Right lobe of liver (tissue), 6 donors: ENCODE data around the gene ZNF142. TPM values are rescaled to one million over a fixed set of nuclear protein-coding genes. Genes with fewer than 3 reads are reported as not detected.

Experiments used
- ATAC-seq, 4 donors: fragments of 200-7000 bp; cut with Tn5 transposase; one replicate each; pipeline ENCODE4 v1.9.1; 2020; ENCODE audit warnings: mild to moderate bottlenecking in 4 of 4, moderate library complexity in 4 of 4
- DNase-seq, 3 donors: peaks; one replicate each; pipeline ENCODE4 v3.0.0-alpha.2; 2020
- H3K27ac ChIP-seq, 3 donors: fragments of 200-600 bp; one replicate each; pipeline ENCODE4 v1.8.0; 2022
- H3K27me3 ChIP-seq, 2 donors: fragments of 200-600 bp; one replicate each; pipeline ENCODE4 v1.8.0; 2022
- H3K36me3 ChIP-seq, 4 donors: fragments of 200-600 bp; sonication (generic) in 1 of 4; one replicate each; pipeline versions ENCODE4 v1.5.1 to v1.8.0; 2017 to 2022; ENCODE audit warnings: control low read depth in 1 of 4
- H3K4me1 ChIP-seq, 4 donors: fragments of 200-600 bp; sonication (generic) in 1 of 4; one replicate each; pipeline versions ENCODE4 v1.5.1 to v1.8.0; 2017 to 2022; ENCODE audit warnings: control low read depth in 1 of 4
- H3K4me3 ChIP-seq, 3 donors: fragments of 200-600 bp; one replicate each; pipeline ENCODE4 v1.8.0; 2022
- H3K9me3 ChIP-seq, 4 donors: fragments of 200-600 bp; sonication (generic) in 1 of 4; one replicate each; pipeline versions ENCODE4 v1.5.1 to v1.8.0; 2017 to 2022; ENCODE audit warnings: control low read depth in 1 of 4
- CTCF ChIP-seq, 4 donors: fragments of 200-600 bp in 3 of 4; fragments of 450-650 bp in 1 of 4; IDR thresholded peaks; one replicate each; pipeline versions ENCODE4 v1.5.1 to v1.8.0; 2016 to 2022; ENCODE audit warnings: antibody characterized with exemption in 4 of 4, mild to moderate bottlenecking in 2 of 4
- POLR2A ChIP-seq: fragments of 450-650 bp; IDR thresholded peaks from one replicate; pipeline ENCODE4 v1.6.1; 2017; ENCODE audit warnings: antibody characterized with exemption, mild to moderate bottlenecking
- WGBS: methylation state at CpG from one replicate; pipeline ENCODE4 v1.1.6; 2018; ENCODE audit warnings: low coverage, low lambda C conversion rate; ENCODE audit not compliant: insufficient coverage; ENCODE audit errors: missing lambda C conversion rate; 5-methylcytosine and 5-hydroxymethylcytosine counted together
- intact Hi-C, 2 donors: fragments of 100-400 bp; cut with DNase I; formaldehyde crosslinking; loops; one replicate each; pipeline versions ENCODE4 v1.11.2 to v1.14.1; 2022
- total RNA-seq, 6 experiments: library from RNA; depleted of rRNA in 2 of 6; stranded (reverse); fragments of >200 nt in 2 of 6; fragmentation: NEBNext Ultra II Directional in 3 of 6; extraction: Animal tissue kit (Norgen Biotek cat#: 25700) in 3 of 6; gene quantifications; one replicate each; pipeline versions ENCODE4 v1.1.0 to v1.2.4, GENCODE V29; 2016 to 2023
- donor health status: DM: no; HTN: yes; CAD: no.
- donor health status: DM: no; HTN: no; CAD: no.
- donor health status: DM: no; HTN: no; CAD: no.
- donor health status: DM: no; HTN: yes; CAD: no.
- donor health status: DM: no; HTN: yes; CAD: no.

The ZNF142 gene
- total RNA-seq, 6 experiments from 2014 or later = 7.1 to 12.5 (median 7.5) TPM

- Histone ChIP-seq H3K4me3 (no peak overlapping the region), H3K36me3 (peaks cover 0 to 19% (median 1%) of the 10 kb centered on the region in 4 donors), H3K9me3 (no peaks in the 10 kb centered on the region), H3K27me3 (no peaks in the 10 kb centered on the region), H3K27ac (no peak overlapping the region), H3K4me1 (no peaks in the 10 kb centered on the region)
- DNase-seq (no peak), ATAC-seq (peak; percentile 31 to 66 (median 45))
- intact Hi-C loops = no loop called here
- 37% methylated on average over 2 of the region's 4 CpGs for WGBS
- TF ChIP-seq POLR2A (no peak), CTCF (IDR thresholded peaks at IDR 0.05) (no peak)
Observed at GRCh38 chr2:218679119-218679518, 19.7 kb upstream of the ZNF142 start.

- intact Hi-C loops = no loop called here
- Histone ChIP-seq H3K27ac (peak within 1 kb of the TSS; percentile 16 to 55 (median 30)), H3K36me3 (peaks cover 0 to 17% (median 8%) of the 10 kb centered on the region in 4 donors), H3K9me3 (no peaks in the 10 kb centered on the region), H3K27me3 (no peaks in the 10 kb centered on the region), H3K4me3 (peak within 1 kb of the TSS; percentile 58 to 90 (median 75)), H3K4me1 (peaks cover 0 to 15% (median 4%) of the 10 kb centered on the region in 4 donors)
- under 1% methylated on average over 35 of the region's 49 CpGs for WGBS
- TF ChIP-seq CTCF (IDR thresholded peaks at IDR 0.05) (no peak), POLR2A (peak; percentile 52)
- ATAC-seq = peak; percentile 97 to 99 (median 99)
- peak; percentile 84 to 90 (median 89) for DNase-seq
Observed at GRCh38 chr2:218671654-218672566, 12.5 kb upstream of the ZNF142 start, which contains the start of the genes RNF25 and STK36. RNF25 (minus strand) TSS chr2:218672002; CDS start chr2:218671970, 32 bp downstream. STK36 (plus strand) TSS chr2:218672086; CDS start chr2:218672830, 744 bp downstream.

- DNase-seq (no peak), ATAC-seq (no peak)
- Histone ChIP-seq H3K9me3 (no peaks in the 10 kb centered on the region), H3K4me1 (peaks cover 0 to 15% (median 4%) of the 10 kb centered on the region in 4 donors), H3K27me3 (no peaks in the 10 kb centered on the region), H3K36me3 (peaks cover 0 to 22% (median 11%) of the 10 kb centered on the region in 4 donors), H3K27ac (peak overlapping the region in 1 of 3 donors; percentile 30), H3K4me3 (peak overlapping the region; percentile 58 to 90 (median 75))
- 45% methylated on average over 12 of the region's 12 CpGs for WGBS
- intact Hi-C loops = no loop called here
- TF ChIP-seq POLR2A (no peak), CTCF (IDR thresholded peaks at IDR 0.05) (no peak)
Observed at GRCh38 chr2:218671097-218671653, 11.8 kb upstream of the ZNF142 start.

- H3K4me1 ChIP-seq = peaks cover 0 to 7% (median 3%) of the 10 kb centered on the region in 4 donors
- ATAC-seq = no peak
- no peak overlapping the region for H3K4me3 ChIP-seq
- peaks cover 0 to 56% (median 24%) of the 10 kb centered on the region in 4 donors for H3K36me3 ChIP-seq
- TF ChIP-seq CTCF (IDR thresholded peaks at IDR 0.05) (no peak), POLR2A (no peak)
- no peak for DNase-seq
- H3K27ac ChIP-seq = no peak overlapping the region
- H3K9me3 ChIP-seq = no peaks in the 10 kb centered on the region
- intact Hi-C loops = no loop called here
- 95% methylated on average over 4 of the region's 7 CpGs for WGBS
- H3K27me3 ChIP-seq = no peaks in the 10 kb centered on the region
Observed at GRCh38 chr2:218664653-218665052, 5.2 kb upstream of the ZNF142 start.
